Mesenchymal stem cell (in vitro differentiated cells and primary cell): Measurements from ENCODE around the gene SETD1B.
A peak's percentile ranks its signal among the peaks of the same experiment; 100 is the strongest.

Source experiments
- DNase-seq: peaks from one replicate; pipeline ENCODE4 v3.0.0-alpha.2; 2013
- H2AFZ ChIP-seq: one replicate; pipeline ENCODE4 v1.6.1; 2013; ENCODE audit warnings: low read depth, mild to moderate bottlenecking, control low read depth, inconsistent platforms, low read length, moderate library complexity
- H2AK5ac ChIP-seq: 2 replicates; pipeline ENCODE4 v1.6.1; 2013; ENCODE audit warnings: low read length, moderate library complexity, mild to moderate bottlenecking, inconsistent platforms; ENCODE audit not compliant: severe bottlenecking
- H2BK120ac ChIP-seq: one replicate; pipeline ENCODE4 v1.6.1; 2013; ENCODE audit warnings: low read depth, mild to moderate bottlenecking, inconsistent platforms, low read length, moderate library complexity
- H2BK12ac ChIP-seq, 2 experiments: one replicate each; pipeline ENCODE4 v1.6.1; 2013; ENCODE audit warnings: inconsistent platforms in 2 of 2, low read length in 2 of 2, mild to moderate bottlenecking in 2 of 2, moderate library complexity in 2 of 2, control low read depth in 1 of 2
- H2BK15ac ChIP-seq: one replicate; pipeline ENCODE4 v1.6.1; 2013; ENCODE audit warnings: mild to moderate bottlenecking, low read depth, inconsistent platforms; ENCODE audit not compliant: poor library complexity, severe bottlenecking
- H2BK5ac ChIP-seq: 2 replicates; pipeline ENCODE4 v1.6.1; 2013; ENCODE audit warnings: low read depth, mild to moderate bottlenecking, low read length, control low read depth, inconsistent platforms; ENCODE audit not compliant: poor library complexity, severe bottlenecking
- H3K14ac ChIP-seq, 2 experiments: one replicate each; pipeline ENCODE4 v1.6.1; 2013; ENCODE audit warnings: inconsistent platforms in 2 of 2, low read length in 2 of 2, control low read depth in 1 of 2, mild to moderate bottlenecking in 1 of 2, moderate library complexity in 1 of 2
- H3K18ac ChIP-seq, 2 experiments: one replicate each; pipeline ENCODE4 v1.6.1; 2013; ENCODE audit warnings: inconsistent platforms in 2 of 2, low read length in 2 of 2, control low read depth in 1 of 2, low read depth in 1 of 2, mild to moderate bottlenecking in 1 of 2
- H3K23ac ChIP-seq, 2 experiments: one replicate each; pipeline ENCODE4 v1.6.1; 2013; ENCODE audit warnings: inconsistent platforms in 2 of 2, low read length in 2 of 2, mild to moderate bottlenecking in 2 of 2, moderate library complexity in 2 of 2, control low read depth in 1 of 2
- H3K27ac ChIP-seq: 2 replicates; pipeline ENCODE4 v1.5.1; 2013; ENCODE audit warnings: mild to moderate bottlenecking, moderate library complexity, low read length, control low read depth, inconsistent platforms; ENCODE audit not compliant: poor library complexity, severe bottlenecking
- H3K27me3 ChIP-seq, 2 experiments: 2 replicates each; pipeline versions ENCODE4 v1.6.1 to v1.7.0; 2013; ENCODE audit warnings: low read length in 2 of 2, mild to moderate bottlenecking in 2 of 2, moderate library complexity in 2 of 2, control low read depth in 1 of 2, inconsistent platforms in 1 of 2; ENCODE audit not compliant: control insufficient read depth in 1 of 2, insufficient read depth in 1 of 2
- H3K36me3 ChIP-seq, 2 experiments: 2 replicates each; pipeline versions ENCODE4 v1.6.1 to v1.7.0; 2013; ENCODE audit warnings: low read length in 2 of 2, control low read depth in 1 of 2, inconsistent platforms in 1 of 2, low read depth in 1 of 2, mild to moderate bottlenecking in 1 of 2; ENCODE audit not compliant: insufficient read depth in 2 of 2, control insufficient read depth in 1 of 2
- H3K4ac ChIP-seq, 2 experiments: one replicate each; pipeline ENCODE4 v1.6.1; 2013; ENCODE audit warnings: inconsistent platforms in 2 of 2, low read length in 2 of 2, mild to moderate bottlenecking in 2 of 2, moderate library complexity in 2 of 2, control low read depth in 1 of 2, low read depth in 1 of 2
- H3K4me1 ChIP-seq: 2 replicates; pipeline ENCODE4 v1.6.1; 2013; ENCODE audit warnings: low read depth, low read length, control low read depth; ENCODE audit not compliant: control insufficient read depth, insufficient read depth
- H3K4me2 ChIP-seq: 2 replicates; pipeline ENCODE4 v1.6.1; 2013; ENCODE audit warnings: low read length, mild to moderate bottlenecking, inconsistent platforms; ENCODE audit not compliant: poor library complexity, severe bottlenecking
- H3K4me3 ChIP-seq, 2 experiments: 2 replicates each; pipeline versions ENCODE4 v1.5.1 to v1.7.0; 2013; ENCODE audit warnings: low read length in 2 of 2, mild to moderate bottlenecking in 2 of 2, control low read depth in 1 of 2, low read depth in 1 of 2; ENCODE audit not compliant: insufficient read depth in 1 of 2
- H3K79me1 ChIP-seq: replicated peaks from 2 replicates; pipeline ENCODE4 v1.6.1; 2013; ENCODE audit warnings: mild to moderate bottlenecking, control low read depth, low read length, inconsistent platforms; ENCODE audit not compliant: poor library complexity, severe bottlenecking
- H3K9ac ChIP-seq: 2 replicates; pipeline ENCODE4 v1.7.0; 2013; ENCODE audit warnings: mild to moderate bottlenecking, low read length, moderate library complexity
- H3K9me3 ChIP-seq: 2 replicates; pipeline ENCODE4 v1.7.0; 2013; ENCODE audit warnings: mild to moderate bottlenecking, low read length; ENCODE audit not compliant: control insufficient read depth
- H4K8ac ChIP-seq: one replicate; pipeline ENCODE4 v1.6.1; 2013; ENCODE audit warnings: inconsistent platforms, mild to moderate bottlenecking, low read length, moderate library complexity
- H4K91ac ChIP-seq: one replicate; pipeline ENCODE4 v1.6.1; 2013; ENCODE audit warnings: mild to moderate bottlenecking, low read length, inconsistent platforms
- WGBS: methylation state at CpG from one replicate; pipeline ENCODE4 v1.1.7; 2013; ENCODE audit warnings: mixed read lengths; 5-methylcytosine and 5-hydroxymethylcytosine counted together

SETD1B gene

DNA sequence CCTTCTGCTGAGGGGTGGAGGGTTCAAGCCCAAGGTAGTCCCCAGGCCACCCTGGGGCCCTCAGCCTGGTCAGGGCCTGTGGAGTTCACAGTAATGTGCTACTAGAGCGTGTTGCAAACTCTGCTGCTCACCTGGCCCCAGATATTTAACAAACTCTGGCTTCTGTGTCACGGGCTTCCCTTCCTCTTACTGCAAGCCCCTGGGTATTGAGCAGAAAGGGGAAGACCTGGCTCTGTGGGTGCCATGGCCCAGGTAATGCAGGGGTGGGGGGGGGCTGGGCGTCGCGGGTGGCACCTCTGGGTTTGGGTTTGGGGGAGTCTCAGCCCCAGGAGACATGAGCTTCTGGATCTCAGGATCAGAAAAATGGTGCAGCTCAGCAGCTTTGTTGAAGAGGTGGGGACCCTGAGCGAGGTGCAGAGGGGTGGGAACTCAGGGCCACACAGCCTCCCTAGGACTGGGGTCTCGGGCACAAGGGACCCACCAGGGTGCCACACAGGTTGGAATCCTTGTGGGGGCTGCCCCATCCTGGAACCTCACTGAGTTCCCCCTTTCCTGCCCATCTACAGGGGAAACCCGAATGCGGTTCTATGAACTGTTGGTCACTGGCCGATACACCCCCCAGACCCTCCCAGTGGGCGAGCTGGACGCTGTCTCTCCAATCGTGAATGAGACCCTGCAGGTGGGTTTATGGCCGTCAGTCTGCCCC, 4.0 kb downstream of the SETD1B start:
- no peak overlapping the region for H2AFZ ChIP-seq
- peaks cover 39% of the 10 kb centered on the region for H3K4me1 ChIP-seq
- no peak overlapping the region for H3K27ac ChIP-seq
- no peak overlapping the region for H2BK5ac ChIP-seq
- no peak overlapping the region for H4K8ac ChIP-seq
- H4K91ac ChIP-seq = no peak overlapping the region
- no peak overlapping the region for H3K4me2 ChIP-seq
- H2BK120ac ChIP-seq = no peak overlapping the region
- H2BK12ac ChIP-seq = no peak overlapping the region
- 87% methylated on average over 14 of the region's 14 CpGs for WGBS
- no peak overlapping the region for H3K14ac ChIP-seq
- H3K4me3 ChIP-seq = no peak overlapping the region
- H2BK15ac ChIP-seq = no peak overlapping the region
- H2AK5ac ChIP-seq = no peak overlapping the region
- DNase-seq = no peak
- H3K23ac ChIP-seq = no peak overlapping the region
- H3K36me3 ChIP-seq = peaks cover 44 to 58% of the 10 kb centered on the region in 2 experiments
- H3K4ac ChIP-seq = no peak overlapping the region
- H3K27me3 ChIP-seq = no peaks in the 10 kb centered on the region
- H3K9me3 ChIP-seq = no peaks in the 10 kb centered on the region
- H3K79me1 ChIP-seq = peaks cover 18% of the 10 kb centered on the region
- H3K9ac ChIP-seq = peak overlapping the region; percentile 92
- no peak overlapping the region for H3K18ac ChIP-seq

DNA sequence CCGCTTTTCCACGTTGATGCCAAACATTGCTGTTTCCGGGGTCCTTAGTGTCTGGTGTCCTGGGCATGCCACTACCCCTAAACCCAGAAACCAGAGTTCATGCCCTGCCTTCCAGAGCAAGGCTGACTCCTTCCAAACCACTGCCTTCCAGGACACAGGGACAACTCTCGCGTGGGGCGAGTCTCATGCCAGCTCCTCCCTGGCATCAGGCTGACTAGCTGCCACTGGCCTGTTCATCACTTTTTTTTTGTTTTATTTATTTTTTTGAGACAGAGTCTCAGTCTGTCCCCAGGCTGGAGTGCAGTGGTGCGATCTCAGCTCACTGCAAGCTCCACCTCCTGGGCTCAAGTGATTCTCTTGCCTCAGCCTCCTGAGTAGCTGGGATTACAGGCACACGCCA, 4.8 kb downstream of the SETD1B start:
- Histone ChIP-seq H2BK12ac (no peak overlapping the region), H2AFZ (no peak overlapping the region), H4K91ac (no peak overlapping the region), H3K14ac (no peak overlapping the region), H3K36me3 (peaks cover 44 to 64% of the 10 kb centered on the region in 2 experiments), H2AK5ac (no peak overlapping the region), H2BK120ac (no peak overlapping the region), H3K9me3 (no peaks in the 10 kb centered on the region), H3K18ac (no peak overlapping the region), H3K27ac (no peak overlapping the region), H3K4me2 (no peak overlapping the region), H3K4ac (no peak overlapping the region), H4K8ac (no peak overlapping the region), H3K79me1 (peaks cover 18% of the 10 kb centered on the region), H3K23ac (no peak overlapping the region), H3K27me3 (no peaks in the 10 kb centered on the region), H2BK15ac (no peak overlapping the region), H3K4me3 (no peak overlapping the region), H3K9ac (no peak overlapping the region), H2BK5ac (no peak overlapping the region), H3K4me1 (peaks cover 45% of the 10 kb centered on the region)
- DNase-seq = no peak
- 97% methylated on average over 8 of the region's 8 CpGs for WGBS

DNA sequence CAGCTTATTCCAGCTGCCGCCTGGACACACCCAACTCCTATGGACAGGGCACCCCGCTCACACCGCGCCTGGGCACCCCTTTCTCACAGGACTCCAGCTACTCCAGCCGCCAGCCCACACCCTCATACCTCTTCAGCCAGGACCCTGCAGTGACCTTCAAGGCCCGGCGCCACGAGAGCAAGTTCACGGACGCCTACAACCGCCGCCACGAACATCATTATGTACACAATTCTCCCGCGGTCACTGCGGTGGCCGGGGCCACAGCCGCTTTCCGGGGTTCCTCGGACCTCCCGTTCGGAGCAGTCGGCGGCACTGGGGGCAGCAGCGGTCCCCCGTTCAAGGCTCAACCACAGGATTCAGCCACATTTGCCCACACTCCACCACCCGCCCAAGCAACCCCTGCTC, 5.9 kb downstream of the SETD1B start:
- Histone ChIP-seq H3K9ac (no peak overlapping the region), H3K4me3 (no peak overlapping the region), H3K23ac (no peak overlapping the region), H3K14ac (no peak overlapping the region), H3K27me3 (no peaks in the 10 kb centered on the region), H3K79me1 (peaks cover 20% of the 10 kb centered on the region), H3K4me2 (no peak overlapping the region), H2BK5ac (no peak overlapping the region), H3K4ac (no peak overlapping the region), H2AK5ac (no peak overlapping the region), H2AFZ (no peak overlapping the region), H2BK12ac (peak overlapping the region in 1 of 2 experiments; percentile 7), H2BK120ac (no peak overlapping the region), H3K27ac (no peak overlapping the region), H2BK15ac (no peak overlapping the region), H3K9me3 (no peaks in the 10 kb centered on the region), H3K4me1 (peaks cover 45% of the 10 kb centered on the region), H4K91ac (no peak overlapping the region), H4K8ac (peak overlapping the region; percentile 27), H3K36me3 (peaks cover 51 to 75% of the 10 kb centered on the region in 2 experiments), H3K18ac (no peak overlapping the region)
- 94% methylated on average over 27 of the region's 27 CpGs for WGBS
- DNase-seq = no peak

DNA sequence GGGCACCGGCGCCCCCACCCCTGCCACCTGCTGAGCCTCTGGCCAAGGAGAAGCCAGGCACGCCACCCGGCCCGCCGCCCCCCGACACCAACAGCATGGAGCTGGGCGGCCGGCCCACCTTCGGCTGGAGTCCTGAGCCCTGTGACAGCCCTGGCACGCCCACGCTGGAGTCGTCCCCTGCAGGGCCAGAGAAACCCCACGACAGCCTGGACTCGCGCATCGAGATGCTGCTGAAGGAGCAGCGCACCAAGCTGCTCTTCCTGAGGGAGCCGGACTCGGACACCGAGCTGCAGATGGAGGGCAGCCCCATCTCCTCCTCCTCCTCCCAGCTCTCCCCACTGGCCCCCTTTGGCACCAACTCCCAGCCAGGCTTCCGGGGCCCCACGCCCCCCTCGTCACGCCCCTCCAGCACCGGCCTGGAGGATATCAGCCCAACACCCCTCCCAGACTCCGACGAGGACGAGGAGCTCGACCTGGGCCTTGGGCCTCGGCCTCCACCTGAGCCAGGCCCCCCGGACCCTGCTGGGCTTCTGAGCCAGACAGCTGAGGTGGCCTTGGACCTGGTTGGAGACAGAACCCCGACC, 6.5 kb downstream of the SETD1B start:
- H2BK12ac ChIP-seq = no peak overlapping the region
- no peak overlapping the region for H2AK5ac ChIP-seq
- no peaks in the 10 kb centered on the region for H3K27me3 ChIP-seq
- no peak overlapping the region for H3K4me3 ChIP-seq
- H3K27ac ChIP-seq = no peak overlapping the region
- H3K9me3 ChIP-seq = no peaks in the 10 kb centered on the region
- no peak overlapping the region for H3K4me2 ChIP-seq
- H3K4me1 ChIP-seq = peaks cover 45% of the 10 kb centered on the region
- H3K18ac ChIP-seq = no peak overlapping the region
- no peak for DNase-seq
- no peak overlapping the region for H3K4ac ChIP-seq
- H2AFZ ChIP-seq = no peak overlapping the region
- WGBS = 94% methylated on average over 33 of the region's 33 CpGs
- H3K14ac ChIP-seq = no peak overlapping the region
- H4K91ac ChIP-seq = peak overlapping the region; percentile 31
- no peak overlapping the region for H2BK15ac ChIP-seq
- H2BK120ac ChIP-seq = no peak overlapping the region
- peak overlapping the region; percentile 88 for H3K9ac ChIP-seq
- peaks cover 23% of the 10 kb centered on the region for H3K79me1 ChIP-seq
- no peak overlapping the region for H3K23ac ChIP-seq
- H3K36me3 ChIP-seq = peaks cover 57 to 81% of the 10 kb centered on the region in 2 experiments
- no peak overlapping the region for H2BK5ac ChIP-seq
- H4K8ac ChIP-seq = peak overlapping the region; percentile 48
